Measurements from ENCODE around the gene OLFML2B.

OLFML2B gene

GRCh38 chr1:162008799-162009198 is 14.9 kb downstream of the OLFML2B start:
- no peak for DNase-seq (ENCODE audit: low read depth in 1 of 2, low spot score in 1 of 2)

- no peak for DNase-seq (ENCODE audit: low read depth in 1 of 2, low spot score in 1 of 2)
These were observed 16.2 kb downstream of the OLFML2B start for GRCh38 chr1:162007466-162007865.

GRCh38 chr1:162006081-162006480 is 17.6 kb downstream of the OLFML2B start:
- no peak for DNase-seq (ENCODE audit: low read depth in 1 of 2, low spot score in 1 of 2)

- no peak for DNase-seq (ENCODE audit: low read depth in 1 of 2, low spot score in 1 of 2)
These were observed 19.2 kb downstream of the OLFML2B start for GRCh38 chr1:162004441-162004950.

GRCh38 chr1:162003830-162004215 is 19.8 kb downstream of the OLFML2B start:
- no peak for DNase-seq (ENCODE audit: low read depth in 1 of 2, low spot score in 1 of 2)

GRCh38 chr1:162003061-162003829 is 20.4 kb downstream of the OLFML2B start:
- no peak for DNase-seq (ENCODE audit: low read depth in 1 of 2, low spot score in 1 of 2)

GRCh38 chr1:162000053-162000420 is 23.6 kb downstream of the OLFML2B start:
- no peak for DNase-seq (ENCODE audit: low read depth in 1 of 2, low spot score in 1 of 2)

- DNase-seq (ENCODE audit: low read depth in 1 of 2, low spot score in 1 of 2), result no peak
These were observed 24.2 kb downstream of the OLFML2B start for GRCh38 chr1:161999301-162000052.

GRCh38 chr1:161998811-161999210 is 24.9 kb downstream of the OLFML2B start:
- no peak for DNase-seq (ENCODE audit: low read depth in 1 of 2, low spot score in 1 of 2)

GRCh38 chr1:161997152-161997551 is 26.5 kb downstream of the OLFML2B start:
- no peak for DNase-seq (ENCODE audit: low read depth in 1 of 2, low spot score in 1 of 2)

GRCh38 chr1:161994175-161994668 is 29.4 kb downstream of the OLFML2B start:
- DNase-seq (ENCODE audit: low read depth in 1 of 2, low spot score in 1 of 2), result no peak

GRCh38 chr1:161993576-161993975 is 30.1 kb downstream of the OLFML2B start:
- no peak for DNase-seq (ENCODE audit: low read depth in 1 of 2, low spot score in 1 of 2)

- no peak for DNase-seq (ENCODE audit: low read depth in 1 of 2, low spot score in 1 of 2)
These were observed 33.9 kb downstream of the OLFML2B start for GRCh38 chr1:161989786-161990185.

- DNase-seq (ENCODE audit: low read depth in 1 of 2, low spot score in 1 of 2), result no peak
These were observed 34.6 kb downstream of the OLFML2B start for GRCh38 chr1:161989108-161989507.

GRCh38 chr1:161988413-161988812 is 35.3 kb downstream of the OLFML2B start:
- no peak for DNase-seq (ENCODE audit: low read depth in 1 of 2, low spot score in 1 of 2)

- DNase-seq (ENCODE audit: low read depth in 1 of 2, low spot score in 1 of 2), result no peak
These were observed 35.8 kb downstream of the OLFML2B start for GRCh38 chr1:161987872-161988271.

- DNase-seq (ENCODE audit: low read depth in 1 of 2, low spot score in 1 of 2), result no peak
These were observed 36.4 kb downstream of the OLFML2B start for GRCh38 chr1:161987303-161987702.

- no peak for DNase-seq (ENCODE audit: low read depth in 1 of 2, low spot score in 1 of 2)
These were observed 37.3 kb downstream of the OLFML2B start for GRCh38 chr1:161986328-161986727.

GRCh38 chr1:161985301-161985822 is 38.3 kb downstream of the OLFML2B start:
- DNase-seq (ENCODE audit: low read depth in 1 of 2, low spot score in 1 of 2), result no peak

GRCh38 chr1:161983725-161984124 is 39.9 kb downstream of the OLFML2B start:
- DNase-seq (ENCODE audit: low read depth in 1 of 2, low spot score in 1 of 2), result no peak

- DNase-seq (ENCODE audit: low read depth in 1 of 2, low spot score in 1 of 2), result no peak
These were observed 40.8 kb downstream of the OLFML2B start for GRCh38 chr1:161982917-161983316.

- DNase-seq (ENCODE audit: low read depth in 1 of 2, low spot score in 1 of 2), result no peak
These were observed 41.2 kb downstream of the OLFML2B start for GRCh38 chr1:161982507-161982895.
